Measurements from ENCODE around the gene CD52.

DNA sequence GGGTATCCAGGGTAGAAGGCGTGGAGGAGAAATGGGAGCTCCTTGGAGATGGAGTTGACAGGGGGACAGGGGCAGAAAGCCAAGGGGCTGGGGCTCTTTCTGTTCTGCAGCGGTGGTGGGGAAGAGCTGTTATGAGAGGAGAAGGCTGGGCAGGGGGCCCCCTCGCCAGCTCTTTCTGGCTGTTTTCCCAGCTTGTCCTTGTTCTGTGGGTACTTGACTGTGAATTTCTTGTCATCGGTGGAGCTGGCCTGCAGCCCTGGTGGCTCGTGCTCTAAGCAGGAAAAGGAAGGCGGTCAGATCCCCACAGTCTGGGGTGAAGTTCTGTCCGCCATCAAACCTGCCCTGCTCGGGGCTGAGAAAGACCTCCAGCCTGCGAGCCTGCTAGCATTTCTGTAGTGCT lies 47.2 kb downstream of the CD52 start:
- TF ChIP-seq, protein P1, sequence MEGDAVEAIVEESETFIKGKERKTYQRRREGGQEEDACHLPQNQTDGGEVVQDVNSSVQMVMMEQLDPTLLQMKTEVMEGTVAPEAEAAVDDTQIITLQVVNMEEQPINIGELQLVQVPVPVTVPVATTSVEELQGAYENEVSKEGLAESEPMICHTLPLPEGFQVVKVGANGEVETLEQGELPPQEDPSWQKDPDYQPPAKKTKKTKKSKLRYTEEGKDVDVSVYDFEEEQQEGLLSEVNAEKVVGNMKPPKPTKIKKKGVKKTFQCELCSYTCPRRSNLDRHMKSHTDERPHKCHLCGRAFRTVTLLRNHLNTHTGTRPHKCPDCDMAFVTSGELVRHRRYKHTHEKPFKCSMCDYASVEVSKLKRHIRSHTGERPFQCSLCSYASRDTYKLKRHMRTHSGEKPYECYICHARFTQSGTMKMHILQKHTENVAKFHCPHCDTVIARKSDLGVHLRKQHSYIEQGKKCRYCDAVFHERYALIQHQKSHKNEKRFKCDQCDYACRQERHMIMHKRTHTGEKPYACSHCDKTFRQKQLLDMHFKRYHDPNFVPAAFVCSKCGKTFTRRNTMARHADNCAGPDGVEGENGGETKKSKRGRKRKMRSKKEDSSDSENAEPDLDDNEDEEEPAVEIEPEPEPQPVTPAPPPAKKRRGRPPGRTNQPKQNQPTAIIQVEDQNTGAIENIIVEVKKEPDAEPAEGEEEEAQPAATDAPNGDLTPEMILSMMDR (IDR thresholded peaks at IDR 0.05): no peak
- no peak for TF ChIP-seq POLR2A (IDR thresholded peaks at IDR 0.05)
